ENCODE measurements around the gene MARK3.

- TF ChIP-seq EP300 (IDR thresholded peaks at IDR 0.05; ENCODE audit: borderline replicate concordance in 1 of 2, control insufficient read depth in 1 of 2, low read depth in 2 of 2, low read length in 2 of 2): no peak
- TF ChIP-seq CTCF (IDR thresholded peaks at IDR 0.05 in 2 of 3, conservative IDR thresholded peaks at IDR 0.05 in 1 of 3; ENCODE audit: control insufficient read depth in 2 of 3, extremely low read depth in 1 of 3, insufficient read depth in 1 of 3, low read depth in 3 of 3, low read length in 3 of 3): no peak
- no peak for TF ChIP-seq NFYA (IDR thresholded peaks at IDR 0.05; ENCODE audit: borderline replicate concordance, low read depth, low read length)
- TF ChIP-seq CEBPB (IDR thresholded peaks at IDR 0.05; ENCODE audit: borderline replicate concordance in 1 of 2, low read depth in 2 of 2, low read length in 2 of 2): no peak
- TF ChIP-seq YY1 (IDR thresholded peaks at IDR 0.05; ENCODE audit: low read depth, low read length): no peak
- TF ChIP-seq MYB (IDR thresholded peaks at IDR 0.05; ENCODE audit: borderline replicate concordance, low read depth, low read length): no peak
Measured at GRCh38 chr14:103520269-103520656, 135.0 kb downstream of the MARK3 start.

Measured in GM12878 (cell line).